HG02943 (cell line): ENCODE results near the gene PNKD.

ENCODE experiments used
- ATAC-seq: cut with Tn5 transposase; IDR thresholded peaks from one replicate; pipeline ENCODE4 v1.9.1; 2021; ENCODE audit warnings: mild to moderate bottlenecking, low read depth, moderate library complexity; ENCODE audit not compliant: unreplicated experiment

The PNKD gene

GRCh38 chr2:218332288-218332687, 62.0 kb downstream of the PNKD start:
- ATAC-seq = no peak

GRCh38 chr2:218332920-218333645, 62.8 kb downstream of the PNKD start:
- no peak for ATAC-seq

GRCh38 chr2:218334531-218334930, 64.2 kb downstream of the PNKD start:
- no peak for ATAC-seq

GRCh38 chr2:218340656-218341055, 70.3 kb downstream of the PNKD start:
- no peak for ATAC-seq

GRCh38 chr2:218341381-218341780, 71.1 kb downstream of the PNKD start:
- ATAC-seq = no peak

- ATAC-seq = no peak
These were observed 72.5 kb downstream of the PNKD start for GRCh38 chr2:218342837-218343236.

GRCh38 chr2:218343591-218343990, 73.3 kb downstream of the PNKD start:
- ATAC-seq = no peak

GRCh38 chr2:218344090-218344754, 73.9 kb downstream of the PNKD start:
- no peak for ATAC-seq

- no peak for ATAC-seq
These were observed 74.6 kb downstream of the PNKD start for GRCh38 chr2:218344755-218345417.

- no peak for ATAC-seq
These were observed 75.3 kb downstream of the PNKD start for GRCh38 chr2:218345491-218346236.

- no peak for ATAC-seq
These were observed 76.9 kb downstream of the PNKD start for GRCh38 chr2:218347172-218347571.

GRCh38 chr2:218354045-218354444, 83.7 kb downstream of the PNKD start:
- no peak for ATAC-seq

GRCh38 chr2:218354850-218355443, 84.6 kb downstream of the PNKD start:
- ATAC-seq = no peak

- no peak for ATAC-seq
These were observed 87.2 kb downstream of the PNKD start for GRCh38 chr2:218357236-218358177.

GRCh38 chr2:218360453-218360852, 90.1 kb downstream of the PNKD start:
- ATAC-seq = no peak

- no peak for ATAC-seq
These were observed 92.3 kb downstream of the PNKD start for GRCh38 chr2:218362606-218363005.

GRCh38 chr2:218363736-218364135, 93.4 kb downstream of the PNKD start:
- ATAC-seq = no peak

- ATAC-seq = no peak
These were observed 93.9 kb downstream of the PNKD start for GRCh38 chr2:218364196-218364595.

GRCh38 chr2:218366621-218367414, 96.5 kb downstream of the PNKD start:
- no peak for ATAC-seq
